HG03439 (cell line): ENCODE data around the gene NUAK1.

Experiments used
- ATAC-seq: cut with Tn5 transposase; IDR thresholded peaks from one replicate; pipeline ENCODE4 v1.9.1; 2021; ENCODE audit warnings: mild to moderate bottlenecking, moderate library complexity; ENCODE audit not compliant: unreplicated experiment

NUAK1 gene

GRCh38 chr12:106066726-106067325 is 71.9 kb downstream of the NUAK1 start:
- ATAC-seq = no peak

- no peak for ATAC-seq
These were observed 72.6 kb downstream of the NUAK1 start for GRCh38 chr12:106066051-106066705.

- no peak for ATAC-seq
These were observed 73.2 kb downstream of the NUAK1 start for GRCh38 chr12:106065506-106065905.

GRCh38 chr12:106064721-106065021 is 74.1 kb downstream of the NUAK1 start:
- no peak for ATAC-seq

- no peak for ATAC-seq
These were observed 74.7 kb downstream of the NUAK1 start for GRCh38 chr12:106063826-106064720.

GRCh38 chr12:106062693-106063092 is 76.1 kb downstream of the NUAK1 start:
- no peak for ATAC-seq

- no peak for ATAC-seq
These were observed 80.2 kb downstream of the NUAK1 start for GRCh38 chr12:106058256-106059182.

- ATAC-seq = no peak
These were observed 84.7 kb downstream of the NUAK1 start for GRCh38 chr12:106054049-106054448.

GRCh38 chr12:106051853-106052531 is 86.8 kb downstream of the NUAK1 start:
- ATAC-seq = no peak

GRCh38 chr12:106049546-106049945 is 89.2 kb downstream of the NUAK1 start:
- ATAC-seq = no peak

GRCh38 chr12:106049105-106049504 is 89.6 kb downstream of the NUAK1 start:
- ATAC-seq = no peak

GRCh38 chr12:106048676-106049075 is 90.1 kb downstream of the NUAK1 start:
- ATAC-seq = no peak

- ATAC-seq = no peak
These were observed 90.7 kb downstream of the NUAK1 start for GRCh38 chr12:106048016-106048415.

GRCh38 chr12:106046947-106047346 is 91.8 kb downstream of the NUAK1 start:
- no peak for ATAC-seq

- no peak for ATAC-seq
These were observed 92.4 kb downstream of the NUAK1 start for GRCh38 chr12:106046301-106046846.

GRCh38 chr12:106045251-106045674 is 93.5 kb downstream of the NUAK1 start:
- no peak for ATAC-seq

GRCh38 chr12:106044773-106045172 is 94.0 kb downstream of the NUAK1 start:
- ATAC-seq = no peak

GRCh38 chr12:106042037-106042436 is 96.7 kb downstream of the NUAK1 start:
- ATAC-seq = no peak

GRCh38 chr12:106040521-106040920 is 98.2 kb downstream of the NUAK1 start:
- no peak for ATAC-seq
